Activated T-cell treated with anti-CD3 and anti-CD28 coated beads for 4 hours (primary cell): ENCODE data around the gene TAF11L8.
"Not testable (repeated sequence)": the region's sequence is repeated elsewhere in the genome, so short reads cannot be mapped to it uniquely, and the experiment has no call there.

Experiments used
- DNase-seq: peaks from one replicate; pipeline ENCODE4 v3.0.0-alpha.2; 2020

TAF11L8 gene

GRCh38 chr5:17590860-17591259, at the start of gene TAF11L8:
TSS of gene TAF11L8 (minus strand) at chr5:17590960.
- DNase-seq = not testable (repeated sequence)

- DNase-seq = no peak
These were observed 43.4 kb upstream of the TAF11L8 start, which contains the start of gene TAF11L14 for GRCh38 chr5:17634160-17634559. TSS of gene TAF11L14 (plus strand) at chr5:17634460.

- not testable (repeated sequence) for DNase-seq
These were observed 41.0 kb upstream of the TAF11L8 start, which contains the start of gene TAF11L13 for GRCh38 chr5:17631788-17632187. TSS of gene TAF11L13 (plus strand) at chr5:17632088.

- DNase-seq = no peak
These were observed 34.9 kb upstream of the TAF11L8 start for GRCh38 chr5:17625686-17626085.

GRCh38 chr5:17620627-17621026, 29.9 kb upstream of the TAF11L8 start:
- DNase-seq = no peak

GRCh38 chr5:17619354-17619753, 28.6 kb upstream of the TAF11L8 start:
- DNase-seq = no peak

- DNase-seq = no peak
These were observed 24.3 kb upstream of the TAF11L8 start for GRCh38 chr5:17614872-17615605.

- DNase-seq = not testable (repeated sequence)
These were observed 19.3 kb upstream of the TAF11L8 start, which contains the start of gene TAF11L12 for GRCh38 chr5:17610092-17610491. TSS of gene TAF11L12 (plus strand) at chr5:17610392.

GRCh38 chr5:17607461-17607860, 16.7 kb upstream of the TAF11L8 start:
- not testable (repeated sequence) for DNase-seq

- DNase-seq = no peak
These were observed 14.2 kb upstream of the TAF11L8 start for GRCh38 chr5:17604951-17605350.

GRCh38 chr5:17603880-17604279, 13.1 kb upstream of the TAF11L8 start, which contains the start of gene TAF11L11:
TSS of gene TAF11L11 (plus strand) at chr5:17604183.
- not testable (repeated sequence) for DNase-seq

- not testable (repeated sequence) for DNase-seq
These were observed 7.0 kb upstream of the TAF11L8 start, which contains the start of gene TAF11L10 for GRCh38 chr5:17597728-17598127. TSS of gene TAF11L10 (minus strand) at chr5:17597828.

GRCh38 chr5:17594255-17594654, 3.5 kb upstream of the TAF11L8 start, which contains the start of gene TAF11L9:
TSS of gene TAF11L9 (minus strand) at chr5:17594394.
- DNase-seq = not testable (repeated sequence)

- not testable (repeated sequence) for DNase-seq
These were observed 5.1 kb downstream of the TAF11L8 start, which contains the start of gene TAF11L7 for GRCh38 chr5:17585658-17586057. TSS of gene TAF11L7 (minus strand) at chr5:17585758.
